ENCODE results near the gene TMEM161A. TPM values are rescaled to one million over a fixed set of nuclear protein-coding genes. Genes with fewer than 3 reads are reported as not detected.

Gene TMEM161A
- total and polyA plus RNA-seq, 2 experiments from 2014 or later: 38.9 to 59.5 TPM

DNA sequence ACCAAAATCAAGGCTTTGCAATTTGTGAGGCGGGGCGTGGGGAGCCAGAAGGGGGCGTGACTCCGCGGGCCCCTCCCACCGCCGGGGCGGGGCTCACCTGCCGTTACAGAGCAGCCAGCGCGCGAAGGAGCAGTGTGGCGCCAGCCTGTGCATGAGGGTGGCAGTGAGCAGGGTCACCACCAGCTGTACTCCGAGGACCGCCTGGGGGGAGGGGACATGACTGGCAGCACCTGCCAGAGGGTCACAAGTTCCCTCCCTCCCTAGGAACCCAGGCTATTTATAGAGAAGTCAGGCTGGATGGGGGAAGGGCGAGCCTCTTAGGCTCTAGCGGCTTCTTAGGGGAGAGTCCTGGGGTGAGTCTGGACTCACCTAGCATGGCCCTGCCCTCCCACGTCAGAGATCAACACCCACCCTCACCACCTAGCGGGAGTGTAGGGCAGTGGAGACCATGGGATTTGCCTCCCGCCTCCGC is 3.6 kb downstream of the TMEM161A start (continued):
- TF ChIP-seq, protein P1, sequence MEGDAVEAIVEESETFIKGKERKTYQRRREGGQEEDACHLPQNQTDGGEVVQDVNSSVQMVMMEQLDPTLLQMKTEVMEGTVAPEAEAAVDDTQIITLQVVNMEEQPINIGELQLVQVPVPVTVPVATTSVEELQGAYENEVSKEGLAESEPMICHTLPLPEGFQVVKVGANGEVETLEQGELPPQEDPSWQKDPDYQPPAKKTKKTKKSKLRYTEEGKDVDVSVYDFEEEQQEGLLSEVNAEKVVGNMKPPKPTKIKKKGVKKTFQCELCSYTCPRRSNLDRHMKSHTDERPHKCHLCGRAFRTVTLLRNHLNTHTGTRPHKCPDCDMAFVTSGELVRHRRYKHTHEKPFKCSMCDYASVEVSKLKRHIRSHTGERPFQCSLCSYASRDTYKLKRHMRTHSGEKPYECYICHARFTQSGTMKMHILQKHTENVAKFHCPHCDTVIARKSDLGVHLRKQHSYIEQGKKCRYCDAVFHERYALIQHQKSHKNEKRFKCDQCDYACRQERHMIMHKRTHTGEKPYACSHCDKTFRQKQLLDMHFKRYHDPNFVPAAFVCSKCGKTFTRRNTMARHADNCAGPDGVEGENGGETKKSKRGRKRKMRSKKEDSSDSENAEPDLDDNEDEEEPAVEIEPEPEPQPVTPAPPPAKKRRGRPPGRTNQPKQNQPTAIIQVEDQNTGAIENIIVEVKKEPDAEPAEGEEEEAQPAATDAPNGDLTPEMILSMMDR (conservative IDR thresholded peaks at IDR 0.05; ENCODE audit: low read depth in 2 of 2): peak in 1 of 2 experiments; percentile 39; a peak in 2 of 4 replicates
- no peak for TF ChIP-seq NANOG (IDR thresholded peaks at IDR 0.05; ENCODE audit: borderline replicate concordance)
- TF ChIP-seq EZH2 (IDR thresholded peaks at IDR 0.05; ENCODE audit: low read depth, unreplicated experiment): no peak
- TF ChIP-seq, protein P2, sequence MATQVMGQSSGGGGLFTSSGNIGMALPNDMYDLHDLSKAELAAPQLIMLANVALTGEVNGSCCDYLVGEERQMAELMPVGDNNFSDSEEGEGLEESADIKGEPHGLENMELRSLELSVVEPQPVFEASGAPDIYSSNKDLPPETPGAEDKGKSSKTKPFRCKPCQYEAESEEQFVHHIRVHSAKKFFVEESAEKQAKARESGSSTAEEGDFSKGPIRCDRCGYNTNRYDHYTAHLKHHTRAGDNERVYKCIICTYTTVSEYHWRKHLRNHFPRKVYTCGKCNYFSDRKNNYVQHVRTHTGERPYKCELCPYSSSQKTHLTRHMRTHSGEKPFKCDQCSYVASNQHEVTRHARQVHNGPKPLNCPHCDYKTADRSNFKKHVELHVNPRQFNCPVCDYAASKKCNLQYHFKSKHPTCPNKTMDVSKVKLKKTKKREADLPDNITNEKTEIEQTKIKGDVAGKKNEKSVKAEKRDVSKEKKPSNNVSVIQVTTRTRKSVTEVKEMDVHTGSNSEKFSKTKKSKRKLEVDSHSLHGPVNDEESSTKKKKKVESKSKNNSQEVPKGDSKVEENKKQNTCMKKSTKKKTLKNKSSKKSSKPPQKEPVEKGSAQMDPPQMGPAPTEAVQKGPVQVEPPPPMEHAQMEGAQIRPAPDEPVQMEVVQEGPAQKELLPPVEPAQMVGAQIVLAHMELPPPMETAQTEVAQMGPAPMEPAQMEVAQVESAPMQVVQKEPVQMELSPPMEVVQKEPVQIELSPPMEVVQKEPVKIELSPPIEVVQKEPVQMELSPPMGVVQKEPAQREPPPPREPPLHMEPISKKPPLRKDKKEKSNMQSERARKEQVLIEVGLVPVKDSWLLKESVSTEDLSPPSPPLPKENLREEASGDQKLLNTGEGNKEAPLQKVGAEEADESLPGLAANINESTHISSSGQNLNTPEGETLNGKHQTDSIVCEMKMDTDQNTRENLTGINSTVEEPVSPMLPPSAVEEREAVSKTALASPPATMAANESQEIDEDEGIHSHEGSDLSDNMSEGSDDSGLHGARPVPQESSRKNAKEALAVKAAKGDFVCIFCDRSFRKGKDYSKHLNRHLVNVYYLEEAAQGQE (IDR thresholded peaks at IDR 0.05; ENCODE audit: unreplicated experiment): no peak
- TF ChIP-seq STAT1 (IDR thresholded peaks at IDR 0.05; ENCODE audit: unreplicated experiment): no peak
- no peak for TF ChIP-seq EZH2phosphoT487 (IDR thresholded peaks at IDR 0.05; ENCODE audit: unreplicated experiment)
- TF ChIP-seq JUNB (IDR thresholded peaks at IDR 0.05; ENCODE audit: unreplicated experiment): no peak
- TF ChIP-seq, protein P3, sequence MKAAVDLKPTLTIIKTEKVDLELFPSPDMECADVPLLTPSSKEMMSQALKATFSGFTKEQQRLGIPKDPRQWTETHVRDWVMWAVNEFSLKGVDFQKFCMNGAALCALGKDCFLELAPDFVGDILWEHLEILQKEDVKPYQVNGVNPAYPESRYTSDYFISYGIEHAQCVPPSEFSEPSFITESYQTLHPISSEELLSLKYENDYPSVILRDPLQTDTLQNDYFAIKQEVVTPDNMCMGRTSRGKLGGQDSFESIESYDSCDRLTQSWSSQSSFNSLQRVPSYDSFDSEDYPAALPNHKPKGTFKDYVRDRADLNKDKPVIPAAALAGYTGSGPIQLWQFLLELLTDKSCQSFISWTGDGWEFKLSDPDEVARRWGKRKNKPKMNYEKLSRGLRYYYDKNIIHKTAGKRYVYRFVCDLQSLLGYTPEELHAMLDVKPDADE (IDR thresholded peaks at IDR 0.05): no peak

DNA sequence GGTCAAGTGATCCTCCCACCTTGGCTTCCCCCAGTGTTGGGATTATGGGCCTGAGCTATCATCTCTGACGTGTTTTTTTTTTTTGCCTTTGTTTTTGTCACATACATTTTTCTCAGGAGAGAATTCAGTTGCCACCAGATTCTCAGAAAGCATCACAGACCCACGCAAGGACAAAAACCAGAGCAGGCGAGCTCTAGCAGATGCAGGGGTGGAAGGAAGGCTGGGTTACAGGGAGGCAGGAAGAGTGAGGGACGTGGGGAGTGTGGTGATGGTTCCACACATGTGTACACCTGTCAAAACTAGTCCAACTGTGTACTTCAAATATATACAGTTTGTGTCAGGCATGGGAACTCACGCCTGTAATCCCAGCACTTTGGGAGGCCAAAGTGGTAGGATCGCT is 4.3 kb downstream of the TMEM161A start:
- ATAC-seq (no peak), DNase-seq (ENCODE audit: low spot score) (no peak)
- peaks cover 8% of the 10 kb centered on the region; the same call in 1 of the 2 replicates for H3F3A ChIP-seq (replicated peaks; ENCODE audit: low read depth)
- no peak overlapping the region for H2AFZ ChIP-seq
- Mint-ChIP-seq H3K36me3 (ENCODE audit: low read depth) (peaks cover 45% of the 10 kb centered on the region), H3K4me3 (no peak overlapping the region), H3K27me3 (ENCODE audit: insufficient read depth, low read depth, poor library complexity) (peaks cover 28% of the 10 kb centered on the region), H3K27ac (no peak overlapping the region), H3K9me3 (peaks cover 24% of the 10 kb centered on the region), H3K4me1 (peaks cover 9% of the 10 kb centered on the region)
- H3K27me3 ChIP-seq (ENCODE audit: insufficient read depth): no peaks in the 10 kb centered on the region
- H3K4me1 ChIP-seq (ENCODE audit: insufficient read depth): peaks cover 5% of the 10 kb centered on the region; the same call in 1 of the 2 replicates
- no peak for TF ChIP-seq STAT1 (IDR thresholded peaks at IDR 0.05; ENCODE audit: unreplicated experiment)
- TF ChIP-seq POLR2AphosphoS5 (IDR thresholded peaks at IDR 0.05; ENCODE audit: low read depth): no peak
- no peak for TF ChIP-seq ZNF331 (CRISPR knock-in tag; IDR thresholded peaks at IDR 0.05; ENCODE audit: low read depth)
- no peak for TF ChIP-seq ZNF114 (CRISPR knock-in tag; IDR thresholded peaks at IDR 0.05)
- TF ChIP-seq, protein P1 (conservative IDR thresholded peaks at IDR 0.05; ENCODE audit: low read depth in 2 of 2): no peak
- H3K36me3 ChIP-seq (ENCODE audit: insufficient read depth): no peaks in the 10 kb centered on the region
- no peak overlapping the region for H3K4me2 ChIP-seq
- peaks cover 3% of the 10 kb centered on the region; the same call in 1 of the 2 replicates for H3K79me2 ChIP-seq (replicated peaks; ENCODE audit: insufficient read depth)
- H3K9me2 ChIP-seq (ENCODE audit: insufficient read depth): no peaks in the 10 kb centered on the region
- H3K4me3 ChIP-seq: no peak overlapping the region
- H3K27ac ChIP-seq (ENCODE audit: low read depth): no peak overlapping the region
- peaks cover 15% of the 10 kb centered on the region for H4K20me1 ChIP-seq (replicated peaks; ENCODE audit: insufficient read depth)

All from GM23338 (cell line).